Lung (tissue), 12 donors: ENCODE data around the gene TREML4. TPM values are rescaled to one million over a fixed set of nuclear protein-coding genes. Genes with fewer than 3 reads are reported as not detected.

Source experiments
- ATAC-seq: fragments of 200-7000 bp; cut with Tn5 transposase; one replicate; pipeline ENCODE4 v1.9.1; 2020; ENCODE audit warnings: moderate number of reproducible peaks; ENCODE audit not compliant: insufficient read depth, low FRiP score
- DNase-seq, 3 donors: peaks; one replicate each; pipeline ENCODE4 v3.0.0-alpha.2; 2013 to 2017
- H3K27ac ChIP-seq, 2 donors: one replicate each; pipeline ENCODE4 v1.5.1; 2013; ENCODE audit warnings: mild to moderate bottlenecking in 2 of 2, moderate library complexity in 2 of 2, control low read depth in 1 of 2, inconsistent platforms in 1 of 2, low read depth in 1 of 2, low read length in 1 of 2
- H3K27me3 ChIP-seq, 3 donors: one replicate each; pipeline ENCODE4 v1.5.1; 2013; ENCODE audit warnings: low read length in 2 of 3; ENCODE audit not compliant: control insufficient read depth in 3 of 3, insufficient read depth in 3 of 3
- H3K36me3 ChIP-seq, 4 donors: one replicate each; pipeline ENCODE4 v1.5.1; 2013; ENCODE audit warnings: low read length in 4 of 4, mild to moderate bottlenecking in 1 of 4, moderate library complexity in 1 of 4; ENCODE audit not compliant: control insufficient read depth in 4 of 4, insufficient read depth in 4 of 4
- H3K4me1 ChIP-seq, 5 donors: one replicate each; pipeline ENCODE4 v1.5.1; 2013; ENCODE audit warnings: low read length in 5 of 5, mild to moderate bottlenecking in 2 of 5, moderate library complexity in 1 of 5; ENCODE audit not compliant: control insufficient read depth in 5 of 5, insufficient read depth in 5 of 5
- H3K4me3 ChIP-seq: one replicate; pipeline ENCODE4 v1.5.1; 2013; ENCODE audit warnings: mild to moderate bottlenecking, control low read depth, moderate library complexity
- H3K9ac ChIP-seq, 2 donors: one replicate each; pipeline ENCODE4 v1.5.1; 2013; ENCODE audit warnings: low read length in 2 of 2, control low read depth in 1 of 2; ENCODE audit not compliant: insufficient read depth in 1 of 2
- H3K9me3 ChIP-seq, 4 donors: one replicate each; pipeline ENCODE4 v1.5.1; 2013; ENCODE audit warnings: low read length in 3 of 4, mild to moderate bottlenecking in 1 of 4, moderate library complexity in 1 of 4; ENCODE audit not compliant: control insufficient read depth in 4 of 4, insufficient read depth in 3 of 4
- WGBS, 2 donors: extraction: QIAGEN DNeasy Blood & Tissue Kit; methylation state at CpG; one replicate each; pipeline ENCODE4 v1.1.7; 2013; 5-methylcytosine and 5-hydroxymethylcytosine counted together
- polyA plus RNA-seq, 2 donors: library from polyadenylated mRNA; stranded (reverse); fragments of 200-250 nt; gene quantifications; one replicate each; pipeline ENCODE4 v1.2.1, GENCODE V29; 2013
- total RNA-seq, 2 donors: library from RNA; depleted of rRNA in 1 of 2; stranded (reverse); fragments of >200 nt in 1 of 2; gene quantifications; one replicate each; pipeline ENCODE4 v1.2.1, GENCODE V29; 2014 to 2021
- TF ChIP-seq, protein P1 (sequence below): IDR thresholded peaks from 2 replicates; pipeline ENCODE4 v1.5.1; 2012; ENCODE audit warnings: mild to moderate bottlenecking; ENCODE audit errors: control extremely low read depth, extremely low read depth
- donor health status: control.
- donor health status: control.
- donor health status: Bipolar disorder and iron deficiency.
- donor health status: healthy.
- donor health status: DM: yes; HTN: yes; CAD: no.

Gene TREML4
- total and polyA plus RNA-seq, 4 donors, result 1.3 to 5.8 TPM; not detected in 2

DNA sequence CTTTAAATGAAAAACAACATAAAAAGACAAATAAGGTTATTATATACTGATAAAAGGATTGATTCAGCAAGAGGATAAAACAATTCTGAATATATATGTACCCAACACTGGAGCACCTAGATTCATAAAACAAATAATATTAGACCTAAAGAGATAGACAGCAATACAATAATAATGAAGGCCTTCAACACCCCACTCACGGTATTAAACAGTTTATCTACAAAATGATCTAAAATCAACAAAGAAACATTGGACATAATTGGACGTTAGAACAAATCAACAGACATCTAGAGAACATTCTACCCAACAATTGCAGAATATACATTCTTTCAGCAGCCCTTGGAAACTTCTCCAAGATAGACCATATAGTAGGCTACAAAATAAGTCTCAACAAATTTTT, 34.3 kb downstream of the TREML4 start:
- TF ChIP-seq, protein P1, sequence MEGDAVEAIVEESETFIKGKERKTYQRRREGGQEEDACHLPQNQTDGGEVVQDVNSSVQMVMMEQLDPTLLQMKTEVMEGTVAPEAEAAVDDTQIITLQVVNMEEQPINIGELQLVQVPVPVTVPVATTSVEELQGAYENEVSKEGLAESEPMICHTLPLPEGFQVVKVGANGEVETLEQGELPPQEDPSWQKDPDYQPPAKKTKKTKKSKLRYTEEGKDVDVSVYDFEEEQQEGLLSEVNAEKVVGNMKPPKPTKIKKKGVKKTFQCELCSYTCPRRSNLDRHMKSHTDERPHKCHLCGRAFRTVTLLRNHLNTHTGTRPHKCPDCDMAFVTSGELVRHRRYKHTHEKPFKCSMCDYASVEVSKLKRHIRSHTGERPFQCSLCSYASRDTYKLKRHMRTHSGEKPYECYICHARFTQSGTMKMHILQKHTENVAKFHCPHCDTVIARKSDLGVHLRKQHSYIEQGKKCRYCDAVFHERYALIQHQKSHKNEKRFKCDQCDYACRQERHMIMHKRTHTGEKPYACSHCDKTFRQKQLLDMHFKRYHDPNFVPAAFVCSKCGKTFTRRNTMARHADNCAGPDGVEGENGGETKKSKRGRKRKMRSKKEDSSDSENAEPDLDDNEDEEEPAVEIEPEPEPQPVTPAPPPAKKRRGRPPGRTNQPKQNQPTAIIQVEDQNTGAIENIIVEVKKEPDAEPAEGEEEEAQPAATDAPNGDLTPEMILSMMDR, result no peak
- DNase-seq (no peak), ATAC-seq (no peak)
- Histone ChIP-seq H3K27ac (no peak overlapping the region), H3K36me3 (no peaks in the 10 kb centered on the region), H3K4me1 (peaks cover 0 to under 1% (median 0%) of the 10 kb centered on the region in 5 donors), H3K4me3 (no peak overlapping the region), H3K27me3 (no peaks in the 10 kb centered on the region), H3K9ac (no peak overlapping the region), H3K9me3 (peaks cover 0 to 10% (median 2%) of the 10 kb centered on the region in 4 donors)
- WGBS, 2 donors, result 68 to 83% methylated on average over 2 of the region's 2 CpGs

DNA sequence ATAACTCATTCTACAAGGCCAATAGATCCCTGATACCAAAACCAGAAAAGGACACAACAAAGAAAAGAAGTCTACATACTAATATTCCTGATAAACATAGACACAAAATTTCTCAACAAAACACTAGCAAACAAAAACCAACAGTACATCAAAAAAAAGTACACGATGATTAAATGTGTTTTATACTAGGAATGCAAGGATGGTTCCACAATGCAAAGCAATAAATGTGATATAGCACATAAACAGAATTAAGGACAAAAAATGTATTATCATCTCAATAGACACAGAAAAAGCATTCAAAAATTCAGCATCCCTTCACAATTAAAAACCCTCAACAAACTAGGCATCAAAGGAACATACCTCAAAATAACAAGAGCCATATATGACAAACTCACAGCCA, 35.1 kb downstream of the TREML4 start:
- Histone ChIP-seq H3K4me3 (no peak overlapping the region), H3K4me1 (no peaks in the 10 kb centered on the region), H3K27ac (no peak overlapping the region), H3K27me3 (no peaks in the 10 kb centered on the region), H3K36me3 (no peaks in the 10 kb centered on the region), H3K9ac (no peak overlapping the region), H3K9me3 (peaks cover 0 to 10% (median 2%) of the 10 kb centered on the region in 4 donors)
- ATAC-seq, result no peak
- WGBS, 2 donors, result 96 to 97% methylated on average over 1 of the region's 1 CpG
- no peak for DNase-seq
- TF ChIP-seq, protein P1, result no peak

DNA sequence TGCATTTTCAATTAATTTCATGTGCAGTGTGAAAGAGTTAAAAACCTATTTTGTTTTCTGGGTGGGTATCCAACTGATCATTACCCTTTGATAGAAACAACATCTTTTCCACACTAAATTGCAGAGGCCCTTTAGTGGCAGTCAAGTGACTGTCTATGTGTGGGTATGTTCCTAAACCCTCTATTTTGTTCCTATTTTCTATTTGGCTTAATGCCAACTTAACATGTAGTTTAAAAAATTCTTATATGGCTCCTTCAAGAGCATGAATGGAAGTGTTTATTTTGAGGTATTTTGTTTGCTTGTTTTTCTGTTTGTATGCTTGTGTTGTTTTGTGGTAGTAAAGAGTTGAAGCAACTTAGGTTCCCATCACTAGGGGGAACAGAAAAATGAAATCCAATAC, 38.4 kb downstream of the TREML4 start:
- Histone ChIP-seq H3K27me3 (no peaks in the 10 kb centered on the region), H3K4me3 (no peak overlapping the region), H3K27ac (no peak overlapping the region), H3K9me3 (peaks cover 0 to 7% (median 1%) of the 10 kb centered on the region in 4 donors), H3K4me1 (no peaks in the 10 kb centered on the region), H3K36me3 (no peaks in the 10 kb centered on the region), H3K9ac (no peak overlapping the region)
- no peak for DNase-seq
- TF ChIP-seq, protein P1, result no peak
- no peak for ATAC-seq

DNA sequence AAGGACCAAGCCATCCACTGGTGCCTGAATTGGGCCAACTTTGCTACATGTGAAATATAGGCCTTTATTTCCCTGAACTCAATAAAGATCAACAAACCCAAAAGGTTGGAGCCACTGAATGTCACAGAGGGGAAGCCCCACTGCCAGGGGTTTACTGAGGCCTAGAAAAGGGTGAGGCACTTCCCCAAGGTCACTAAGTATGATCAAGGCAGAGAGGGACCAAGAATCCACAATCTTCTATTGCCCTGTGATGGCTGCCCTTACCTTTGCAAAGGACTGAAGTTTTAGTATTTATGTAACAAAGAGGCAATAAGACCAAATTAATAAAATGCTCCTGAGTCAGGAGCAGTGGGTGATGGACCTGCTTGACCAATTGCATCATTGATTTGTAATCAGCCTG, 40.3 kb downstream of the TREML4 start:
- Histone ChIP-seq H3K9me3 (peaks cover 0 to 2% (median under 1%) of the 10 kb centered on the region in 4 donors), H3K36me3 (no peaks in the 10 kb centered on the region), H3K9ac (no peak overlapping the region), H3K4me3 (no peak overlapping the region), H3K27me3 (no peaks in the 10 kb centered on the region), H3K4me1 (no peaks in the 10 kb centered on the region), H3K27ac (no peak overlapping the region)
- ATAC-seq (no peak), DNase-seq (no peak)
- TF ChIP-seq, protein P1, result no peak
